ENCODE data around the gene FGG.
"Not testable (repeated sequence)": the region's sequence is repeated elsewhere in the genome, so short reads cannot be mapped to it uniquely, and the experiment has no call there.

Gene FGG

GRCh38 chr4:154611833-154612232, 623 bp downstream of the FGG start:
- DNase-seq (ENCODE audit: low read depth, low spot score) = no peak

GRCh38 chr4:154610582-154610981, 1.9 kb downstream of the FGG start:
- DNase-seq (ENCODE audit: low read depth, low spot score) = no peak

DNA sequence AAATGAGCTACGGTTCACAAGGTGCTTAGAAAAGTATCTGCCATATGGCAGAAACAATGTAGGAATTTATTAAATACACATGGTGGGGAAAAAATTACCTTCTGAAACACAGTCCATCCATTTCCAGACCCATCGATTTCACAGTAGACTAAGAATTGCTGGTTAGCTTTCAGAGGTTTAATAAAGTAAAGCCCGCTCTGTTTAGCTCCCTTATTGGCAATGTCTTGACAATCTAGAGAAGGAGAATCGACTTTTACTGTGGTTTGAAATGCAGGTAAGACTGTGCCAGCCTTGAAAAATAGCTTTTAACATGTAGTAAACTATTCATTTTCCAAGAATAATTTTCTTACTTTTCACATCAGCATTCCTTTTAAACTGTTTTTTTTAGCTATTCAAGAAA, 2.9 kb downstream of the FGG start:
- DNase-seq (ENCODE audit: low read depth, low spot score) = no peak

DNA sequence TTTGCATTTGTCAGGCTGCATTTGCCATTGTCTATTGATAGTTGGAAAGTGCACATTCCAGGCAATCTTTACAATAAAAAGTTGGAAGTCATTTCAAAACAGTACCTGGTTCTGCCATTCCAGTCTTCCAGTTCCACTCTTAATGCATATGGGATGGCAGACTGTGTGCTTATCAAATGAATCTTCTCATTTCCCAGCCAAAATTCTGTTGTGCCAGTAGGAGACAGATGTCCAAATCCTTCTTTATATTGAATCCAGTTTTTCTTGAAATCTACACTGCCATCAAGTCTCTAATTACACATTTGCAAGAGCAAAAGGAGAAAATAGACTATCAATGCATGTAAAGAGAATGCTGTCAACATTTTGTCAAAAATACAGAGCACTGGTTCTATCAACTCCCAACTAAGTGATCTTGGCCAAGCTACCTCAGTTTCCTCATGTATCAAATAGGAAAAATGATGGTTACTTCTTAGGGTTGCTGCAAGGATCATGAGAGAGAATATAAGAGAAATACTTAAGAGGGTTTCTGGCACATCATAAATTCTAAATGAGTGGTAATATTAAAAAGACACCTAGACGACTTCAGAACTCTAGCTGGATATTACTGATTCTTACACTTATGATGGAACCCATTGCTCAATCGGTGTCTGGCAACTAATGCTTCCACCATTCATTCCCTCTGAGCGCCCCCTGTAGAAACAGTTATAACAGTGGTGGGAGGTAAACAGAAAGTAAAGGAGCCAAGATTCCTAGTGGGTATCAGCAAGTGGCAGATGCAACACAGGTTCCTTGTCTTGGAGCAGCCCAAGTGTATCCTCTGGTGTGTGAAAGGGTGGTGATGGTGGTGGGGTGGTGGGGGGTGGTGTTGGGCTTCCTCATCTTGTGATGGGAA, 3.8 kb downstream of the FGG start:
- DNase-seq (ENCODE audit: low read depth, low spot score) = no peak

DNA sequence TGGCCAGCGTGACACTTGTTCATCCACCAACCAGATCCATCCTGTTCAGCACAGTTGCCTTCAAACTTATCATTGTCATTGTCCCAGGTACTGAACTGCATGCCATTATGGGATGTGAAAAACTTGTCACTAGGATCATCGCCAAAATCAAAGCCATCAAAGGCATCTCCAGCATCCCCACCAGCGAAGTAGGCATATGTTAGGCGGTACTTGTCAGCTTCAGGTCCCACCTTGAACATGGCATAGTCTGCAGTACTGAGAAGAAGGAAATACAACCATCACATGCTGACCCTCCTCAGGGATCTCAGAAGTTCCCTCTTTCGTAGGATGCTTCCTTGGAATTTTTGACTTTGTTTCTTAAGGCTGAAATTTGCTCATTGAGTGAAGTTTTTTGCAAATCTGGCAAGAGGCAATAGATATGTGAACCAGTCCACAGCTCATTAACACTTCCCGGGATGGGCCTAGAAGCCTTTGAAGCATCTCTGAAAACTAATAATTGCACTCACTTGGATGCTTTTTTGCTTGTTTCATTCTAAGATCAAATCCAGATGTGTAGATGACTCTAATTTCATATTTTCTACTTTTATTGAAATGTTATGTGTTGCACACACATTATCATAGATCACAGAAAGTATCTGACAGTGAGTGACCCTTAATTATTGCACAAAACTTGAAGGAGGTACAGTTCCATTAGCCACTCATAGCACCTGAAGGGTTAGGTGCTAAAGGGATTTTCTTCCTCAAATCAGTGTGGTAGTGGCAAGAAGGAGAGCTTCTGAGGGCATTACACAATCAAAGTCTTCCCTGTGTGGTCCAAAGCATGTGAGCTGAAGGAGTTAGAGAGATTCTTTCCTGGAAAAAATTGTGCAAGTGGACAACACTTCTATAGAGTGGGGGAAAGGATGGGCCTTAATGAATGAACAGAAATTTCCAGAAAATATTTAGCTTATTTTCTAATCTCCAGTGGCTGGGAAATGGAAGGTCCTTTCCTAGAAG, 5.4 kb downstream of the FGG start:
- no peak for DNase-seq (ENCODE audit: low read depth, low spot score)

DNA sequence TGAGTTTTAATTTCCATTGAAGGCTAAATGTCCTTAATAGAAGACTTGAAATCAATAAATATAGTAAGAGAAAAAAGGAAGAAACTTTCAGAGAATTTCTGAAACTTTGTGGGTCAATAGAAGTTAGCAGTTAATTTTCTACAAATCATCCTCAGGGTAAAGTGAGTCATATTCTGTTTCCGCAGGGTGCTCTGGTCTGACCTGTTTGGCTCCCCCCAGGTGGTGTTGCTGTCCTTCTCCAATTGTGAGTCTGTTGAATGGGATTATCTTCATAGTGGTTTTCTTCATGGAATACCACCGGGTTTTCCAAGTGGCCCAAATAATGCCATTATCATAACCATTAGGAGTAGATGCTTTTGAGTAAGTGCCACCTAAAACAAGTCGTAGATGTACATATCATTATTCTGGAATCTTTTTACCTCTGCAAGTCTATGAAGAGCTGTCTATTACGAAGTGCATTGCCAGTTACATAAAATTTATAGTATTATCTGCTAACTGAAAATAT, 7.7 kb downstream of the FGG start:
- no peak for DNase-seq (ENCODE audit: low read depth, low spot score)

- DNase-seq (ENCODE audit: low read depth, low spot score) = no peak
Measured at GRCh38 chr4:154603033-154603943, 9.2 kb downstream of the FGG start.

DNA sequence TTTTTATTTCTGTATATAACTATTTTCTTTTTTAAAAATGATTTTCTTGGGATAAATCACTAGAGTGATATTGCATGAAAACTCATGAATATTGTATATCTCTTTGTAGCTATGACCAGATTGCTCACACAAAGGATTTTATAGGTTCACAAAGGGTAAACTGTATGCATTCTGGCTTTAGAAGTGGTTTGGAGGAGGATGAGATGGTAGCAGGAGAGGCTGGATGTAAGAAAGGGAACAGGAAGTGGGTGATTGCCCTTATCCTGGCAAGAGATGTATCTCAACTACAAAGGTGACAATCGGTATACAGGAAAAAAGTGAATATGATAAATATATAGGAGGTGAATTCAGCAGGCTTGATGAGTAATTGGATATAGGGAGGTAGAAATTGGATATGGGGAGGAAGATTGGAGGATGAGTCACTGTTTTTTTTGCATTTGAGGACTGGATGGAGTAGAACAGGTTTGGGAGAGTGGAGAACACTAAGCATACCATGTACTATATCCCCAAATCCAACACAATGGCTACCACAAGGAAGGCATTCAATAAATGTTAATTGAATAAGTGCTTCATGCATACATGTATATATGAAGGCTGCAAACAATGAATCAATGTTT, 9.9 kb downstream of the FGG start:
- DNase-seq (ENCODE audit: low read depth, low spot score) = no peak

GRCh38 chr4:154597798-154598774, 14.4 kb downstream of the FGG start:
- DNase-seq (ENCODE audit: low read depth, low spot score) = no peak

DNA sequence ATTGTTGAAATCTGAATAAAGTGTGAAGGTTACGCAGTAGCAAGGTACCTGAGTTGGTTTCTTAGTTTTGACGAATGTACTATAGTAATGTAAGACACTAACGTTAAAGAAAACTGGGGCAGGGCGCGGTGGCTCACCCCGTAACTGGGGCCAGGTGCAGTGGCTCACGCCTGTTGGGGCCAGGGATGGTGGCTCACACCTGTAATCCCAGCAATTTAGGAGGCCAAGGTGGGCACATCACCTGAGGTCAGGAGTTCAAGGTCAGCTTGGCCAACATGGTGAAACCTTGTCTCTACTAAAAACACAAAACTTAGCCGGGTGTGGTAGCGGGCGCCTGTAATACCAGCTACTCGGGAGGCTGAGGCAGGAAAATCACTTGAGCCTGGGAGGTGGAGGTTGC, 15.2 kb downstream of the FGG start:
- not testable (repeated sequence) for DNase-seq (ENCODE audit: low read depth, low spot score)

DNA sequence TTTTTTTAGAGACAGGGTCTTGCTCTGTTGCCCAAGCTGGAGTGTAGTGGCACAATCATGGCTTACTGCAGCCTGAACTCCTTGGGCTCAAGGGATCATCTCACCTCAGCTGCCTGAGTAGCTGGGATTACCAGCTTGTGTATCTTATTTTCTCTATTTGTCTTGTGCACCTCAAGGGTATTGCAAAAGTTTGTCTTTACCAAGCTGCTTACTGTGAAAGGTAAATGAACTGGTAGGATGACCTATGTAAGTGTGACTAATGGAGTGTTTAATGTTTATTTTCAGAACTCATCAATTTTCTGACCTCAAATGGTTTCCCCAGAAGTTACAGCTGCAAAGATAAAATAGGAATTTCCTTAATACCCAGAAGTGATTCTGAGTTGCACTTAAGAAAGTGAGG, 16.6 kb downstream of the FGG start:
- no peak for DNase-seq (ENCODE audit: low read depth, low spot score)

DNA sequence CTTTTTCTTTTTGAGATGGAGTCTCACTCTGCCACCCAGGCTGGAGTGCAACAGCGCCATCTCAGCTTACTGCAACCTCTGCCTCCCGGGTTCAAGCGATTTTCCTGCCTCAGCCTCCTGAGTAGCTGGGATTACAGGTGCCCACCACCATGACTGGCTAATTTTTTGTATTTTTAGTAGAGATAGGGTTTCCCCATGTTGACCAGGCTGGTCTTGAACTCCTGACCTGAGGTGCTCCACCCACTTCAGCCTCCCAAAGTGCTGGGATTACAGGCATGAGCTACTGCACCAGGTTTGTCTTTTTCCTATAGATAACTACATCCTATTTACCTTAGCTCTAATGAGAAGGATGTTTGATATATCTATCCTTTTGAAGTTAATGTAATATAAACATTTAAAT, 18.1 kb downstream of the FGG start:
- not testable (repeated sequence) for DNase-seq (ENCODE audit: low read depth, low spot score)

DNA sequence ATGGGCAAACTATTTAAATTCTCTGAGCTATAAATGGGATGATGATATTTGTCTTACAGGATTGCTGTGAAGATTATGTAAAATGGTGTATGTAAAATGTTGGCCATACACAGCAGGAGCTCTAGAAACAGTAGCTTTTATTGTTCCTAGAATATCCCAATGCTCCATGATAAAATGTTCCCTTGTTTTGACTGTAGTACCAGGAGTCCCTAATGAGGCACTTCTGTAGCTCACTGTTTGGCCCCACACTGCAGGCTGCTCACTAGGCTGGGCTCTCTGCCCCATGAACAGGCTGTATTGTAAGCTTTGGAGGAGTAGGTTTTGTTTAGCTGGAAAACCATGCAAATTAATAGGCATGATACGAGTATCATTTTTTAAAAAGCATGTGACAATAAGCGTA, 18.6 kb downstream of the FGG start:
- DNase-seq (ENCODE audit: low read depth, low spot score) = no peak

DNA sequence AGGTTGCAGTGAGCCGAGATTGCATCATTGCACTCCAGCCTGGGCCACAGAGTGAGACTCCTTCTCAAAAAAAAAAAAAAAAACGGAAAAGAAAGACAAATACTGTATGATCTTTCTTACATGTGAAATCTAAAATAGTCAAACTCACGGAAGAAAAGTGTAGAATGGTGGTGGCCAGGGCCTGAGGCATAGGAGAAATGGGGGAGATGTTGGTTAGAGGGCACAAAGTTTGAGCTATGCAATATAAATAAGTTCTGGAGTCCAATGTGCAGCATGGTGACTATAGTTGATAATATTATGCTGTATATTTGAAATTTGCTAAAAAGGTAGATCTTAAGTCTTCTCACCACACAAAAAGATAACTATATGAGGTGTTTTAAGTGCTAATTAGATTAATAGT, 20.6 kb downstream of the FGG start:
- no peak for DNase-seq (ENCODE audit: low read depth, low spot score)

GRCh38 chr4:154590329-154591006, 22.0 kb downstream of the FGG start, which contains the start of gene FGA:
Gene FGA (minus strand): TSS chr4:154590742. CDS start chr4:154590687, 55 bp downstream.
- no peak for DNase-seq (ENCODE audit: low read depth, low spot score)

- no peak for DNase-seq (ENCODE audit: low read depth, low spot score)
Measured at GRCh38 chr4:154589296-154590197, 22.9 kb downstream of the FGG start.

DNA sequence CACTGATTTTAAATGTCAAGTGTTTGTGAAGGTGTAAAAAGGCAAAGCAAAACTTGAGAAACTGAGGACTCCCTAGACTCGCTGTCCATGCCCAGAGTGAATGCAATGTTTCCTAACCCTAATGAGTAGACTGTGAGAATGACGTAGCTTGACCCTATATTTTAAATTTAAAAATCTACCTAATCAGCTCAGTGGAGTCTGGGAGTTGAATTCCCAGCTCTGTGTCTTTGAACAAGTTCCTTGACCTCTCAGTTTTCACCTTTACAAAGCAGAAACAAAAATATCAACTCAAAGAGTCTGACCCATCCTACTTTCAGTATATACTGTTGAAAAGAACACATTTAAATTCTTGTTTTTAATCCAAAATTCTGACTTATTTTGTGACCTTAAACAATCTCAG, 24.3 kb downstream of the FGG start:
- DNase-seq (ENCODE audit: low read depth, low spot score) = no peak

Data from iPS DF 19.7 (cell line).